ENCODE measurements around the gene RUFY1.

The RUFY1 gene

DNA sequence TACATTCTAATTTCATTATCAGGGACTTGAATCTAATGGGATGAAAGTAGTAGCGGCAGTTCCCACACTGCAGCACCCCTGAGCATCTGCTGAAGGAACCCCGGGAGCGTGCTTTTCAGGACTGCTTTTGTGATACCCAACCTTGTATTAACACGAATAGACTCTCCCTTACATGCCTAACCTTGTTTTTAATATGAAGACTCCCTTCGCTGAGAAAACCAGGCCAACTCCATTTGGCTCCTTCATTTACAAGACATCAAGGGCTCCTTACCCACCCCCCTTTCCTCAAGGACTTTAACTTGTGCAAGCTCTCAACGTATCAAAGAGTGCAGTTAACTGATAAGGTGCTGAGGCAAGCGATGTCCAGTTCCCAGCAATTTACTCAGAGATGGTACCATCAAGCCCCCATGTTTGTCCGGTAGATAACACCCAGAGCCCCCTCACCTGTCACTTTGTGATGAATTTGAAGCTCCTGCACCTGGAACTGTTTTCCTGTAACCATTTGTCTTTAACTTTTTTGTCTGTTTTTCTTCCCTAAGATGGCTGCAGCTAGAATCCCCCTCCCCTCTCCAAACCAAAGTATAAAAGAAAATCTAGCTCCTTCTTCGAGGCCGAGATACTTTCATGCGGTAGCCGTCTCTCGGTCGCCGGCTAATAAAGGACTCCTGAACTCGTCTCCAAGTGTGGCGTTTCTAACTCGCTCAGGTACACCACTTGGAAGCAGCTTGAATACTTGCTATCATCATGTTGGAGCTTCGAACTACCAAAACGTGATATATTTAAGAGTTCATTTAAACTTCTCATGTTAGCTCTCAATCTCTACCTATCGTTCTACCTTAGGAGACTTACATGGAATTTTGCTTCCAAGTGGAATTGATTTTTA is 62.5 kb downstream of the RUFY1 start:
- TF ChIP-seq, protein P1, sequence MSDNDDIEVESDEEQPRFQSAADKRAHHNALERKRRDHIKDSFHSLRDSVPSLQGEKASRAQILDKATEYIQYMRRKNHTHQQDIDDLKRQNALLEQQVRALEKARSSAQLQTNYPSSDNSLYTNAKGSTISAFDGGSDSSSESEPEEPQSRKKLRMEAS (IDR thresholded peaks at IDR 0.05): no peak
- TF ChIP-seq NFIC (IDR thresholded peaks at IDR 0.05) (no peak), TEAD4 (IDR thresholded peaks at IDR 0.05) (no peak), EGR1 (IDR thresholded peaks at IDR 0.05) (no peak), TCF12 (IDR thresholded peaks at IDR 0.05; ENCODE audit: low read depth) (no peak), CREB1 (IDR thresholded peaks at IDR 0.05; ENCODE audit: low read depth) (no peak), USF1 (IDR thresholded peaks at IDR 0.05) (no peak), YY1 (IDR thresholded peaks at IDR 0.05; ENCODE audit: low read depth) (no peak), FOXM1 (IDR thresholded peaks at IDR 0.05; ENCODE audit: borderline replicate concordance, low read depth) (no peak), RAD21 (IDR thresholded peaks at IDR 0.05; ENCODE audit: low read depth) (no peak), EP300 (IDR thresholded peaks at IDR 0.05; ENCODE audit: borderline replicate concordance) (no peak), ZBTB7A (IDR thresholded peaks at IDR 0.05; ENCODE audit: low read depth) (no peak), CEBPB (IDR thresholded peaks at IDR 0.05) (no peak), TAF1 (IDR thresholded peaks at IDR 0.05; ENCODE audit: low read depth) (no peak)
- TF ChIP-seq, protein P2, sequence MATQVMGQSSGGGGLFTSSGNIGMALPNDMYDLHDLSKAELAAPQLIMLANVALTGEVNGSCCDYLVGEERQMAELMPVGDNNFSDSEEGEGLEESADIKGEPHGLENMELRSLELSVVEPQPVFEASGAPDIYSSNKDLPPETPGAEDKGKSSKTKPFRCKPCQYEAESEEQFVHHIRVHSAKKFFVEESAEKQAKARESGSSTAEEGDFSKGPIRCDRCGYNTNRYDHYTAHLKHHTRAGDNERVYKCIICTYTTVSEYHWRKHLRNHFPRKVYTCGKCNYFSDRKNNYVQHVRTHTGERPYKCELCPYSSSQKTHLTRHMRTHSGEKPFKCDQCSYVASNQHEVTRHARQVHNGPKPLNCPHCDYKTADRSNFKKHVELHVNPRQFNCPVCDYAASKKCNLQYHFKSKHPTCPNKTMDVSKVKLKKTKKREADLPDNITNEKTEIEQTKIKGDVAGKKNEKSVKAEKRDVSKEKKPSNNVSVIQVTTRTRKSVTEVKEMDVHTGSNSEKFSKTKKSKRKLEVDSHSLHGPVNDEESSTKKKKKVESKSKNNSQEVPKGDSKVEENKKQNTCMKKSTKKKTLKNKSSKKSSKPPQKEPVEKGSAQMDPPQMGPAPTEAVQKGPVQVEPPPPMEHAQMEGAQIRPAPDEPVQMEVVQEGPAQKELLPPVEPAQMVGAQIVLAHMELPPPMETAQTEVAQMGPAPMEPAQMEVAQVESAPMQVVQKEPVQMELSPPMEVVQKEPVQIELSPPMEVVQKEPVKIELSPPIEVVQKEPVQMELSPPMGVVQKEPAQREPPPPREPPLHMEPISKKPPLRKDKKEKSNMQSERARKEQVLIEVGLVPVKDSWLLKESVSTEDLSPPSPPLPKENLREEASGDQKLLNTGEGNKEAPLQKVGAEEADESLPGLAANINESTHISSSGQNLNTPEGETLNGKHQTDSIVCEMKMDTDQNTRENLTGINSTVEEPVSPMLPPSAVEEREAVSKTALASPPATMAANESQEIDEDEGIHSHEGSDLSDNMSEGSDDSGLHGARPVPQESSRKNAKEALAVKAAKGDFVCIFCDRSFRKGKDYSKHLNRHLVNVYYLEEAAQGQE (IDR thresholded peaks at IDR 0.05; ENCODE audit: low read depth): no peak

DNA sequence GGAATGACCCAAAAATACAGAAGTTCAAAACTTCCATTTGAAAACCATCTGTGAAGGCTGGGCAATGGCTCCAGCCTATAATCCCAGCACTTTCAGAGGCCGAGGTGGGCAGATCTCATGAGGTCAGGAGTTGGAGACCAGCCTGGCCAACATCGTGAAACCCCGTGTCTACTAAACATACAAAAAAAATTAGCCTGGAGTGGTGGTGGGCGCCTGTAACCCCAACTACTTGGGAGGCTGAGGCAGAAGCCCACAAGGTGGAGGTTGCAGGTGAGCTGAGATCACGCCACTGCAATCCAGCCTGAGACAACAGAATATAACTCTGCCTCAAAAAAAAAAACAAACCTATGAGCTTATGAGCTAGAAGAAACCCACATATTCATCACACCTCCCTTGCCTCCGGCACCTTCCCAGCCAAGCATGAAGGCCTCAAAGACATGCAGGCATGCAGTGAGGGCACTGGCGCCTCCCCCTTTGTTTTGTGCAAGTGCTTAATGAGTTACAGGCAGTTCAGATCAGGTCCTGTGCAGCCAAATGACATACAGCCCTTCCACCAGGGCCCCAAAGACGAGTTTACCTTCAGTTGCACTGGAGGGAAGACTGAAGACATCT is 63.2 kb downstream of the RUFY1 start:
- TF ChIP-seq TEAD4 (IDR thresholded peaks at IDR 0.05) (no peak), FOXM1 (IDR thresholded peaks at IDR 0.05; ENCODE audit: borderline replicate concordance, low read depth) (no peak), ZBTB7A (IDR thresholded peaks at IDR 0.05; ENCODE audit: low read depth) (no peak), CREB1 (IDR thresholded peaks at IDR 0.05; ENCODE audit: low read depth) (no peak), CEBPB (IDR thresholded peaks at IDR 0.05) (no peak), YY1 (IDR thresholded peaks at IDR 0.05; ENCODE audit: low read depth) (no peak), RAD21 (IDR thresholded peaks at IDR 0.05; ENCODE audit: low read depth) (no peak), TCF12 (IDR thresholded peaks at IDR 0.05; ENCODE audit: low read depth) (no peak), USF1 (IDR thresholded peaks at IDR 0.05) (no peak), EP300 (IDR thresholded peaks at IDR 0.05; ENCODE audit: borderline replicate concordance) (no peak), NFIC (IDR thresholded peaks at IDR 0.05) (no peak)
- TF ChIP-seq, protein P2 (IDR thresholded peaks at IDR 0.05; ENCODE audit: low read depth): no peak
- TF ChIP-seq, protein P1 (IDR thresholded peaks at IDR 0.05): no peak

GRCh38 chr5:179614745-179615144 is 64.4 kb downstream of the RUFY1 start:
- TF ChIP-seq RAD21 (IDR thresholded peaks at IDR 0.05; ENCODE audit: low read depth) (no peak), TAF1 (IDR thresholded peaks at IDR 0.05; ENCODE audit: low read depth) (no peak), USF1 (IDR thresholded peaks at IDR 0.05) (no peak), CEBPB (IDR thresholded peaks at IDR 0.05) (no peak), TEAD4 (IDR thresholded peaks at IDR 0.05) (no peak), FOXM1 (IDR thresholded peaks at IDR 0.05; ENCODE audit: borderline replicate concordance, low read depth) (no peak), ZBTB7A (IDR thresholded peaks at IDR 0.05; ENCODE audit: low read depth) (no peak)
- TF ChIP-seq, protein P1 (IDR thresholded peaks at IDR 0.05): no peak
- TF ChIP-seq, protein P2 (IDR thresholded peaks at IDR 0.05; ENCODE audit: low read depth): no peak
